Measurements from ENCODE around the gene DTNBP1.
"Not testable (repeated sequence)": the region's sequence is repeated elsewhere in the genome, so short reads cannot be mapped to it uniquely, and the experiment has no call there.

Gene DTNBP1

GRCh38 chr6:15556711-15557110 is 106.1 kb downstream of the DTNBP1 start:
- DNase-seq (ENCODE audit: low read depth in 2 of 2), result no peak

- no peak for DNase-seq (ENCODE audit: low read depth in 2 of 2)
Measured at GRCh38 chr6:15555101-15556038, 107.5 kb downstream of the DTNBP1 start.

GRCh38 chr6:15554728-15555100 is 108.1 kb downstream of the DTNBP1 start:
- DNase-seq (ENCODE audit: low read depth in 2 of 2), result no peak

- no peak for DNase-seq (ENCODE audit: low read depth in 2 of 2)
Measured at GRCh38 chr6:15553736-15554294, 109.0 kb downstream of the DTNBP1 start.

GRCh38 chr6:15553031-15553430 is 109.8 kb downstream of the DTNBP1 start:
- no peak for DNase-seq (ENCODE audit: low read depth in 2 of 2)

- no peak for DNase-seq (ENCODE audit: low read depth in 2 of 2)
Measured at GRCh38 chr6:15551798-15552197, 111.0 kb downstream of the DTNBP1 start.

- no peak for DNase-seq (ENCODE audit: low read depth in 2 of 2)
Measured at GRCh38 chr6:15551262-15551661, 111.6 kb downstream of the DTNBP1 start.

GRCh38 chr6:15550546-15551123 is 112.2 kb downstream of the DTNBP1 start:
- DNase-seq (ENCODE audit: low read depth in 2 of 2), result no peak

- DNase-seq (ENCODE audit: low read depth in 2 of 2), result no peak
Measured at GRCh38 chr6:15549371-15549770, 113.5 kb downstream of the DTNBP1 start.

- no peak for DNase-seq (ENCODE audit: low read depth in 2 of 2)
Measured at GRCh38 chr6:15547400-15547799, 115.4 kb downstream of the DTNBP1 start.

GRCh38 chr6:15546591-15546990 is 116.2 kb downstream of the DTNBP1 start:
- no peak for DNase-seq (ENCODE audit: low read depth in 2 of 2)

GRCh38 chr6:15544321-15544900 is 118.4 kb downstream of the DTNBP1 start:
- DNase-seq (ENCODE audit: low read depth in 2 of 2), result no peak

GRCh38 chr6:15543332-15543917 is 119.4 kb downstream of the DTNBP1 start:
- not testable (repeated sequence) for DNase-seq (ENCODE audit: low read depth in 2 of 2)

- DNase-seq (ENCODE audit: low read depth in 2 of 2), result no peak
Measured at GRCh38 chr6:15539722-15540270, 123.0 kb downstream of the DTNBP1 start.

- DNase-seq (ENCODE audit: low read depth in 2 of 2), result no peak
Measured at GRCh38 chr6:15538766-15539495, 123.9 kb downstream of the DTNBP1 start.

- no peak for DNase-seq (ENCODE audit: low read depth in 2 of 2)
Measured at GRCh38 chr6:15538106-15538505, 124.7 kb downstream of the DTNBP1 start.

- DNase-seq (ENCODE audit: low read depth in 2 of 2), result no peak
Measured at GRCh38 chr6:15536198-15536955, 126.5 kb downstream of the DTNBP1 start.

GRCh38 chr6:15535495-15536197 is 127.2 kb downstream of the DTNBP1 start:
- no peak for DNase-seq (ENCODE audit: low read depth in 2 of 2)

GRCh38 chr6:15534974-15535373 is 127.9 kb downstream of the DTNBP1 start:
- DNase-seq (ENCODE audit: low read depth in 2 of 2), result no peak
